Measurements from ENCODE around the gene NIPAL3.
"Not testable (repeated sequence)": the region's sequence is repeated elsewhere in the genome, so short reads cannot be mapped to it uniquely, and the experiment has no call there.

The NIPAL3 gene

GRCh38 chr1:24425441-24425840 is 9.8 kb downstream of the NIPAL3 start:
- no peak for DNase-seq

- DNase-seq, result no peak
Measured at GRCh38 chr1:24425922-24426321, 10.3 kb downstream of the NIPAL3 start.

- DNase-seq, result no peak
Measured at GRCh38 chr1:24426744-24427544, 11.3 kb downstream of the NIPAL3 start.

- DNase-seq, result no peak
Measured at GRCh38 chr1:24427545-24427862, 11.9 kb downstream of the NIPAL3 start.

GRCh38 chr1:24435782-24436365 is 20.3 kb downstream of the NIPAL3 start:
- DNase-seq, result no peak

GRCh38 chr1:24437631-24438396 is 22.2 kb downstream of the NIPAL3 start:
- DNase-seq, result no peak

- DNase-seq, result peak; percentile 27
Measured at GRCh38 chr1:24438423-24438901, 22.9 kb downstream of the NIPAL3 start.

- no peak for DNase-seq
Measured at GRCh38 chr1:24440436-24440835, 24.8 kb downstream of the NIPAL3 start.

- DNase-seq, result no peak
Measured at GRCh38 chr1:24441480-24441879, 25.9 kb downstream of the NIPAL3 start.

GRCh38 chr1:24441996-24442668 is 26.5 kb downstream of the NIPAL3 start:
- no peak for DNase-seq

- DNase-seq, result no peak
Measured at GRCh38 chr1:24442764-24443163, 27.2 kb downstream of the NIPAL3 start.

GRCh38 chr1:24443241-24443656 is 27.6 kb downstream of the NIPAL3 start:
- DNase-seq, result peak; percentile 31

- not testable (repeated sequence) for DNase-seq
Measured at GRCh38 chr1:24446446-24446845, 30.8 kb downstream of the NIPAL3 start.

- no peak for DNase-seq
Measured at GRCh38 chr1:24450316-24450715, 34.7 kb downstream of the NIPAL3 start.

GRCh38 chr1:24450857-24451397 is 35.3 kb downstream of the NIPAL3 start:
- DNase-seq, result no peak

- DNase-seq, result no peak
Measured at GRCh38 chr1:24451746-24452145, 36.1 kb downstream of the NIPAL3 start.

GRCh38 chr1:24452922-24453485 is 37.4 kb downstream of the NIPAL3 start:
- DNase-seq, result peak; percentile 22

GRCh38 chr1:24454673-24455072 is 39.1 kb downstream of the NIPAL3 start:
- DNase-seq, result no peak

- DNase-seq, result no peak
Measured at GRCh38 chr1:24455272-24455671, 39.7 kb downstream of the NIPAL3 start.

- no peak for DNase-seq
Measured at GRCh38 chr1:24457866-24458265, 42.3 kb downstream of the NIPAL3 start.

GRCh38 chr1:24459551-24460266 is 44.1 kb downstream of the NIPAL3 start:
- no peak for DNase-seq

- DNase-seq, result peak; percentile 38
Measured at GRCh38 chr1:24462128-24462527, 46.5 kb downstream of the NIPAL3 start.

Data from fibroblast of skin of abdomen (primary cell).